ENCODE measurements around the gene IBA57. TPM values are rescaled to one million over a fixed set of nuclear protein-coding genes. Genes with fewer than 3 reads are reported as not detected.

The IBA57 gene
- total RNA-seq, 4 donors from 2014 or later: 3.7 to 11.8 (median 6.6) TPM

DNA sequence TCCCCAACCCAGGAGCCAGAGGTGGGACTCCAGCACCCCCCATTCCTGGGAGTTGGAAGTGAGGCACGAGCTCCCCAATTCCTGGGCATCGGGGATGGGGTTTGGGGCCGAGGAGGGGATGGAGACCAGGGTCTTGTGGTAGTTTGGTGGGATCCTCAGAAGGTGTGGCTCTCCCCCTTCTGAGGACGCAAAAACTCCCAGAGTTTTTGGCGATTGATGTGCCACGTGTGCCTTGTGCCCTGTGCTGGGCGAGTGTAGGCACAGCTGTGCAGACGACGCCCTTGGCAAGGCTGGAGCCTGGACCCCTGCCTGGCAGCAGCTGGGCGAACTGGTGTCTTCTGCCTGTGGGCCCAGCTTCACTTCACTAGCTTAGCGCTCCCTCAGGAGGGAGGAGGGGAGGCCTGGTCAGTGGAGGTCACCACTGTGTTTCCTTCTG, 22.9 kb upstream of the IBA57 start:
- H3K4me1 ChIP-seq: peaks cover 46 to 76% (median 71%) of the 10 kb centered on the region in 4 donors
- peaks cover 7 to 37% (median 32%) of the 10 kb centered on the region in 4 donors for H3K36me3 ChIP-seq
- DNase-seq (ENCODE audit: extremely low spot score): no peak
- H3K27ac ChIP-seq (replicated peaks in 1 of 4): peak overlapping the region in 3 of 4 donors; percentile 98 to 99 (median 98)
- intact Hi-C loops (cut with DNase I): no loop called here
- WGBS: 62% methylated on average over 8 of the region's 11 CpGs
- H3K4me3 ChIP-seq: peak overlapping the region in 1 of 4 donors; percentile 96
- H3K9me3 ChIP-seq: no peaks in the 10 kb centered on the region
- H3K27me3 ChIP-seq: no peaks in the 10 kb centered on the region
- TF ChIP-seq POLR2A (IDR thresholded peaks at IDR 0.05; ENCODE audit: low read depth): no peak
- TF ChIP-seq, protein P1, sequence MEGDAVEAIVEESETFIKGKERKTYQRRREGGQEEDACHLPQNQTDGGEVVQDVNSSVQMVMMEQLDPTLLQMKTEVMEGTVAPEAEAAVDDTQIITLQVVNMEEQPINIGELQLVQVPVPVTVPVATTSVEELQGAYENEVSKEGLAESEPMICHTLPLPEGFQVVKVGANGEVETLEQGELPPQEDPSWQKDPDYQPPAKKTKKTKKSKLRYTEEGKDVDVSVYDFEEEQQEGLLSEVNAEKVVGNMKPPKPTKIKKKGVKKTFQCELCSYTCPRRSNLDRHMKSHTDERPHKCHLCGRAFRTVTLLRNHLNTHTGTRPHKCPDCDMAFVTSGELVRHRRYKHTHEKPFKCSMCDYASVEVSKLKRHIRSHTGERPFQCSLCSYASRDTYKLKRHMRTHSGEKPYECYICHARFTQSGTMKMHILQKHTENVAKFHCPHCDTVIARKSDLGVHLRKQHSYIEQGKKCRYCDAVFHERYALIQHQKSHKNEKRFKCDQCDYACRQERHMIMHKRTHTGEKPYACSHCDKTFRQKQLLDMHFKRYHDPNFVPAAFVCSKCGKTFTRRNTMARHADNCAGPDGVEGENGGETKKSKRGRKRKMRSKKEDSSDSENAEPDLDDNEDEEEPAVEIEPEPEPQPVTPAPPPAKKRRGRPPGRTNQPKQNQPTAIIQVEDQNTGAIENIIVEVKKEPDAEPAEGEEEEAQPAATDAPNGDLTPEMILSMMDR (IDR thresholded peaks at IDR 0.05): no peak
- no peak for TF ChIP-seq EP300 (IDR thresholded peaks at IDR 0.05)
- no peak for TF ChIP-seq POLR2AphosphoS5 (IDR thresholded peaks at IDR 0.05)

DNA sequence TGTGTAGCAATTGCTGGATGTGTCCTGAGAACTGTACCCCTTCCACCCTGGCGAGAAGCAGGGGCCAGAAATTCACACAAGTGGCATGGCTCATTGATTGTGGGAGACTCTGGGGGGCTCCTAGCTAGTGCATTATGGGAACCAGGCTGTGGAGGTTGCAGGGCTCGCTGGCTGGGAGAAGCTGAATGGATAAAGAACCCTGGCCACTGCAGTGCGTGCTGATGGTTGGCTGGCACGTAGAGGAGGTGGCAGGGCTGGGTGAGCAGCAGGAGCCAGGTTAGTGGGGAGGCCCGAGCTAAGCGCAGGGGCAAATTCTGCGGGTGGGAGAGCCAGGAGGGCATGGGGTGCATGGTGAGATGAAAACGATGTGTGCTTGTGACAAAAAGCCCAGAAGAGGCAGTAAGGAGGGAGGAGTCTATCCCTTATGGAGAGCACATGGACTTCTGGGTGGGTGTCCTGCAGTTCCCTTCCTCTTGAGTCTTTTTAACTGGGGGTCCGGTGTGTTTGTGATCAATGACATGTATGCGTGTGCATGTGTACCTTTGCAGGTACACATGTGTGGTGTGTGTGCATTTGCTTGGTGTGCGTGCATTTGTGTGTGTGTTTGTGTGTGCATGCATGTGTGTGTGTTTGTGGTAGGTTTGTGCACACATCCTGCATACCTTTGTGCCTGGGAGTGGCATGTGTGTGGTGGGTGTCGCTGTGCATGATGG, 22.0 kb upstream of the IBA57 start:
- no peak for TF ChIP-seq POLR2AphosphoS5 (IDR thresholded peaks at IDR 0.05)
- TF ChIP-seq EP300 (IDR thresholded peaks at IDR 0.05): no peak
- no peak for TF ChIP-seq POLR2A (IDR thresholded peaks at IDR 0.05; ENCODE audit: low read depth)
- TF ChIP-seq, protein P1 (IDR thresholded peaks at IDR 0.05): no peak
- intact Hi-C loops (cut with DNase I): no loop called here
- Histone ChIP-seq H3K4me1 (peaks cover 53 to 85% (median 80%) of the 10 kb centered on the region in 4 donors), H3K27ac (replicated peaks in 1 of 4) (no peak overlapping the region), H3K4me3 (no peak overlapping the region), H3K36me3 (peaks cover 7 to 46% (median 40%) of the 10 kb centered on the region in 4 donors), H3K9me3 (no peaks in the 10 kb centered on the region), H3K27me3 (no peaks in the 10 kb centered on the region)
- 85% methylated on average over 12 of the region's 12 CpGs for WGBS
- DNase-seq (ENCODE audit: extremely low spot score): no peak

DNA sequence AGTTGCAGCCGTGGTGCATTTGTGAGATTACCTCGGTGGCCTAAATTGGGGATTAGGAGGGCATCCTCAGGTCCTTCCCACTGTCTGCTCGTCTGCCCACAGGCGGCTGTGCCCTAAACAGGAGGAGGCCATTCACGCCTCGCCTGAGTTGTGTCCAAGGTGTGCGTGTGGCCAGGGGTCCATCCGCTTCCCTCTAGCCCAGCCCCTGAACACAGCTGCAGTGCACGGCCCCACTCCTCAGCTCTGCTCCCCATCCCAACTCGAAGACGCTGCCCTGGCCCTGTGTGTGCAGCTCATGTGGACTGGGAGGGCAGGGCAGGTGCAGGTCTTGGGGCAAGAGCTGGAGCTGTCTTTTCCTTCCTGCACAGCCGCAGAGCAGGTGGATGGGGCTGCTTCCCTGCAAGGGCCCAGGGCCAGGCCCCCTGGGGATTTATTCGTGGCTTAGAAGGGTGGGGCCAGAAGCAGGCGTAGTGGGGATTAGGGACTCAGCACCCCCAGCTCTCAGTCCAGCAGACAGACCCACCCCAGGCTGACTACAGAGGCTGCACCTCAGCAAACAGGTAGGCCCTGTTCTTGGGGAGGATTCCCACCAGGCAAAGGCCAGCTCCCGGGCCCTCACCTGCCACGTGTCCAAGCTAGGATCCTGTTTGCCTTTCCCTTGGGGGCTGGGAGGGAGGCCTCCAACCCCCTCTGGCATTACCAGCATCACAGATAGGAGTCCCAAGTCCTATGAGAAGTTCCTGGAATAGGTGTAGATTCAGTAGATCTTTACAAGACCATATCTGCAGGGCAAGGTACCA, 21.2 kb upstream of the IBA57 start:
- no peak for DNase-seq (ENCODE audit: extremely low spot score)
- Histone ChIP-seq H3K36me3 (peaks cover 7 to 52% (median 46%) of the 10 kb centered on the region in 4 donors), H3K9me3 (no peaks in the 10 kb centered on the region), H3K4me1 (peaks cover 59 to 90% (median 82%) of the 10 kb centered on the region in 4 donors), H3K27me3 (no peaks in the 10 kb centered on the region), H3K27ac (replicated peaks in 1 of 4) (no peak overlapping the region), H3K4me3 (no peak overlapping the region)
- TF ChIP-seq EP300 (IDR thresholded peaks at IDR 0.05) (no peak), POLR2AphosphoS5 (IDR thresholded peaks at IDR 0.05) (no peak), POLR2A (IDR thresholded peaks at IDR 0.05; ENCODE audit: low read depth) (no peak)
- TF ChIP-seq, protein P1 (IDR thresholded peaks at IDR 0.05): no peak
- intact Hi-C loops (cut with DNase I): no loop called here
- 83% methylated on average over 14 of the region's 16 CpGs for WGBS

DNA sequence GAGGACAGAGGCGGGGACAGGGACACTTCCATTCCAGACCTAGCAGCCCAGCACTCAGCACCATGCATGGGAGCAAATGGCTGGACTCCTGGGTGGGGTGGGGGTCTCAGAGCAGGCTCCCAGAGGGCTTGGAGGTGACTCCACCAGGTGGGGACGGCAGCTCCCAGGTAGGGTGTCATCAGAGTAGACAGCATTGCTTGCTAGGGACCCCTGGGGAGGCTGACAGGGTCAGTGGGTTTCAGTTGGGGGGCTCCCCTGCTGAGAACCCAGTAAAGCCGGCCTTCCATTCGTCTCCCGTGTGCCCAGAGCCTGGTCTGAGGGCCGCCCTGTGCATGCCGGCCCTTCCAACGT, 20.6 kb upstream of the IBA57 start:
- no peaks in the 10 kb centered on the region for H3K9me3 ChIP-seq
- intact Hi-C loops (cut with DNase I): no loop called here
- H3K36me3 ChIP-seq: peaks cover 7 to 52% (median 46%) of the 10 kb centered on the region in 4 donors
- H3K27me3 ChIP-seq: no peaks in the 10 kb centered on the region
- DNase-seq (ENCODE audit: extremely low spot score): no peak
- H3K27ac ChIP-seq (replicated peaks in 1 of 4): no peak overlapping the region
- H3K4me3 ChIP-seq: no peak overlapping the region
- peaks cover 63 to 94% (median 86%) of the 10 kb centered on the region in 4 donors for H3K4me1 ChIP-seq
- TF ChIP-seq POLR2A (IDR thresholded peaks at IDR 0.05; ENCODE audit: low read depth) (no peak), EP300 (IDR thresholded peaks at IDR 0.05) (no peak), POLR2AphosphoS5 (IDR thresholded peaks at IDR 0.05) (no peak)
- TF ChIP-seq, protein P1 (IDR thresholded peaks at IDR 0.05): no peak
- 69% methylated on average over 6 of the region's 8 CpGs for WGBS

All from esophagus muscularis mucosa (tissue), 4 donors.